Umbilical cord (tissue), 2 donors: Measurements from ENCODE around the gene ADAMTS9. TPM values are rescaled to one million over a fixed set of nuclear protein-coding genes. Genes with fewer than 3 reads are reported as not detected.

Source experiments
- DNase-seq: peaks from one replicate; pipeline ENCODE4 v3.0.0-alpha.2; 2015; ENCODE audit warnings: low spot score
- total RNA-seq: library from RNA; depleted of rRNA; stranded (reverse); fragments of >200 nt; gene quantifications from one replicate; pipeline ENCODE4 v1.2.3, GENCODE V29; 2014; ENCODE audit warnings: low replicate concordance; ENCODE audit not compliant: insufficient read depth

ADAMTS9 gene
- total RNA-seq: 105 TPM

- DNase-seq: peak; percentile 96
Observed at GRCh38 chr3:64687781-64688604, at the start of gene ADAMTS9. Gene ADAMTS9 (minus strand): TSS chr3:64688000. CDS start chr3:64687657, 343 bp downstream.

GRCh38 chr3:64732576-64732975, 44.8 kb upstream of the ADAMTS9 start:
- DNase-seq: peak; percentile 28

- DNase-seq: no peak
Observed at GRCh38 chr3:64730681-64731080, 42.9 kb upstream of the ADAMTS9 start.

GRCh38 chr3:64728994-64729393, 41.2 kb upstream of the ADAMTS9 start:
- DNase-seq: no peak

- DNase-seq: no peak
Observed at GRCh38 chr3:64728428-64728827, 40.6 kb upstream of the ADAMTS9 start.

GRCh38 chr3:64726414-64727090, 38.8 kb upstream of the ADAMTS9 start:
- DNase-seq: peak; percentile 53

GRCh38 chr3:64718976-64719375, 31.2 kb upstream of the ADAMTS9 start:
- no peak for DNase-seq

- no peak for DNase-seq
Observed at GRCh38 chr3:64717872-64718613, 30.2 kb upstream of the ADAMTS9 start.

GRCh38 chr3:64717411-64717810, 29.6 kb upstream of the ADAMTS9 start:
- no peak for DNase-seq

GRCh38 chr3:64716110-64716710, 28.4 kb upstream of the ADAMTS9 start:
- DNase-seq: no peak

- no peak for DNase-seq
Observed at GRCh38 chr3:64715211-64715982, 27.6 kb upstream of the ADAMTS9 start.

- DNase-seq: no peak
Observed at GRCh38 chr3:64708456-64708855, 20.7 kb upstream of the ADAMTS9 start.

GRCh38 chr3:64705946-64706345, 18.1 kb upstream of the ADAMTS9 start:
- no peak for DNase-seq

GRCh38 chr3:64696896-64697295, 9.1 kb upstream of the ADAMTS9 start:
- DNase-seq: no peak

GRCh38 chr3:64694114-64694513, 6.3 kb upstream of the ADAMTS9 start:
- DNase-seq: no peak

- no peak for DNase-seq
Observed at GRCh38 chr3:64693031-64693430, 5.2 kb upstream of the ADAMTS9 start.

- no peak for DNase-seq
Observed at GRCh38 chr3:64691051-64691450, 3.3 kb upstream of the ADAMTS9 start.

GRCh38 chr3:64687086-64687780, 567 bp downstream of the ADAMTS9 start:
- peak; percentile 16 for DNase-seq

GRCh38 chr3:64686446-64686908, 1.3 kb downstream of the ADAMTS9 start:
- peak; percentile 68 for DNase-seq

GRCh38 chr3:64685800-64686445, 1.9 kb downstream of the ADAMTS9 start:
- peak; percentile 98 for DNase-seq
